ENCODE results near the gene CUX1.

Gene CUX1

GRCh38 chr7:102284399-102284798, 467.0 kb downstream of the CUX1 start:
- no peaks in the 10 kb centered on the region for H3K9me3 Mint-ChIP-seq
- H3K27me3 Mint-ChIP-seq = no peaks in the 10 kb centered on the region
- peaks cover 34 to 56% of the 10 kb centered on the region in 2 donors for H3K4me1 Mint-ChIP-seq
- H3K27ac Mint-ChIP-seq = peak overlapping the region; percentile 60
- DNase-seq (no peak), ATAC-seq (replicated peaks) (no peak)
- no peaks in the 10 kb centered on the region for H3K36me3 Mint-ChIP-seq
- H3K4me3 Mint-ChIP-seq = peak overlapping the region; percentile 68 to 76

GRCh38 chr7:102284891-102285539, 467.6 kb downstream of the CUX1 start:
- Mint-ChIP-seq H3K27me3 (no peaks in the 10 kb centered on the region), H3K27ac (peak overlapping the region; percentile 60), H3K4me3 (peak overlapping the region; percentile 68 to 76), H3K4me1 (peaks cover 32 to 56% of the 10 kb centered on the region in 2 donors), H3K9me3 (no peaks in the 10 kb centered on the region), H3K36me3 (no peaks in the 10 kb centered on the region)
- ATAC-seq (replicated peaks) (no peak), DNase-seq (no peak)

- Mint-ChIP-seq H3K4me1 (peaks cover 36 to 61% of the 10 kb centered on the region in 2 donors), H3K9me3 (no peaks in the 10 kb centered on the region)
- no peak for ATAC-seq (replicated peaks)
Measured at GRCh38 chr7:102285540-102286236, 468.3 kb downstream of the CUX1 start.

GRCh38 chr7:102286237-102287110, 469.0 kb downstream of the CUX1 start, which contains the start of gene SH2B2:
TSS of gene SH2B2 (plus strand) at chr7:102286868. CDS start at chr7:102300551, 13,683 bp downstream.
- ATAC-seq (replicated peaks) (peak; percentile 47 to 54), DNase-seq (peak; percentile 72)
- Mint-ChIP-seq H3K4me3 (peak within 1 kb of the TSS; percentile 81 to 84), H3K9me3 (no peaks in the 10 kb centered on the region), H3K27ac (peak within 1 kb of the TSS; percentile 86), H3K4me1 (peaks cover 41 to 69% of the 10 kb centered on the region in 2 donors), H3K27me3 (no peaks in the 10 kb centered on the region), H3K36me3 (peaks cover 0 to under 1% of the 10 kb centered on the region in 2 donors)

More at GRCh38 chr7:102285540-102286236, 468.3 kb downstream of the CUX1 start:
- Mint-ChIP-seq H3K27me3 (no peaks in the 10 kb centered on the region), H3K27ac (no peak overlapping the region), H3K4me3 (peak overlapping the region; percentile 76 to 84), H3K36me3 (no peaks in the 10 kb centered on the region)
- DNase-seq = no peak

GRCh38 chr7:102287111-102287980, 469.9 kb downstream of the CUX1 start:
- Mint-ChIP-seq H3K27me3 (no peaks in the 10 kb centered on the region), H3K4me1 (peaks cover 47 to 78% of the 10 kb centered on the region in 2 donors), H3K9me3 (no peaks in the 10 kb centered on the region), H3K27ac (peak overlapping the region; percentile 86), H3K36me3 (peaks cover 0 to 5% of the 10 kb centered on the region in 2 donors), H3K4me3 (peak overlapping the region; percentile 79 to 81)
- DNase-seq = no peak
- peak; percentile 31 for ATAC-seq (replicated peaks)

- DNase-seq (no peak), ATAC-seq (replicated peaks) (no peak)
- no peaks in the 10 kb centered on the region for H3K27me3 Mint-ChIP-seq
- H3K4me1 Mint-ChIP-seq = peaks cover 47 to 80% of the 10 kb centered on the region in 2 donors
- H3K9me3 Mint-ChIP-seq = no peaks in the 10 kb centered on the region
- H3K36me3 Mint-ChIP-seq = peaks cover 0 to 5% of the 10 kb centered on the region in 2 donors
- peak overlapping the region; percentile 51 for H3K27ac Mint-ChIP-seq
- H3K4me3 Mint-ChIP-seq = peak overlapping the region; percentile 79 to 81
Measured at GRCh38 chr7:102287981-102288278, 470.5 kb downstream of the CUX1 start.

- Mint-ChIP-seq H3K27ac (peak overlapping the region; percentile 93), H3K4me3 (peak overlapping the region; percentile 79 to 81), H3K27me3 (no peaks in the 10 kb centered on the region), H3K36me3 (peaks cover 0 to 5% of the 10 kb centered on the region in 2 donors), H3K9me3 (no peaks in the 10 kb centered on the region), H3K4me1 (peaks cover 44 to 79% of the 10 kb centered on the region in 2 donors)
- DNase-seq (no peak), ATAC-seq (replicated peaks) (no peak)
Measured at GRCh38 chr7:102288285-102288930, 471.0 kb downstream of the CUX1 start.

- ATAC-seq (replicated peaks) (peak; percentile 20 to 37), DNase-seq (peak; percentile 68)
- peak overlapping the region; percentile 79 to 81 for H3K4me3 Mint-ChIP-seq
- H3K27me3 Mint-ChIP-seq = no peaks in the 10 kb centered on the region
- H3K27ac Mint-ChIP-seq = peak overlapping the region; percentile 93
- no peaks in the 10 kb centered on the region for H3K9me3 Mint-ChIP-seq
- peaks cover 46 to 79% of the 10 kb centered on the region in 2 donors for H3K4me1 Mint-ChIP-seq
- peaks cover 0 to 5% of the 10 kb centered on the region in 2 donors for H3K36me3 Mint-ChIP-seq
Measured at GRCh38 chr7:102289057-102289456, 471.6 kb downstream of the CUX1 start.

- peak overlapping the region; percentile 43 for H3K27ac Mint-ChIP-seq
- peak; percentile 54 to 55 for ATAC-seq (replicated peaks)
- DNase-seq = peak; percentile 69
- no peaks in the 10 kb centered on the region for H3K9me3 Mint-ChIP-seq
- no peaks in the 10 kb centered on the region for H3K27me3 Mint-ChIP-seq
- peaks cover 4 to 15% of the 10 kb centered on the region in 2 donors for H3K36me3 Mint-ChIP-seq
- H3K4me1 Mint-ChIP-seq = peaks cover 54 to 79% of the 10 kb centered on the region in 2 donors
- peak overlapping the region; percentile 60 to 81 for H3K4me3 Mint-ChIP-seq
Measured at GRCh38 chr7:102291056-102291915, 473.9 kb downstream of the CUX1 start.

- no peaks in the 10 kb centered on the region for H3K9me3 Mint-ChIP-seq
- H3K36me3 Mint-ChIP-seq = peaks cover 6 to 19% of the 10 kb centered on the region in 2 donors
- peaks cover 56 to 84% of the 10 kb centered on the region in 2 donors for H3K4me1 Mint-ChIP-seq
- H3K27me3 Mint-ChIP-seq = no peaks in the 10 kb centered on the region
- DNase-seq (no peak), ATAC-seq (replicated peaks) (no peak)
- peak overlapping the region; percentile 60 to 81 for H3K4me3 Mint-ChIP-seq
- H3K27ac Mint-ChIP-seq = peak overlapping the region; percentile 43
Measured at GRCh38 chr7:102291916-102292267, 474.5 kb downstream of the CUX1 start.

- no peak overlapping the region for H3K4me3 Mint-ChIP-seq
- no peaks in the 10 kb centered on the region for H3K27me3 Mint-ChIP-seq
- peaks cover 62 to 91% of the 10 kb centered on the region in 2 donors for H3K4me1 Mint-ChIP-seq
- no peaks in the 10 kb centered on the region for H3K9me3 Mint-ChIP-seq
- ATAC-seq (replicated peaks) = no peak
- peak overlapping the region; percentile 25 for H3K27ac Mint-ChIP-seq
- DNase-seq = no peak
- peaks cover 10 to 28% of the 10 kb centered on the region in 2 donors for H3K36me3 Mint-ChIP-seq
Measured at GRCh38 chr7:102292813-102293798, 475.7 kb downstream of the CUX1 start.

Data from stimulated activated naive B cell treated with anti-CD40 and anti-IgM and Interleukin-4, amounts not matched to agents 10 μg/mL and 1 μg/mL and 100 μg/mL, for 72 hours (primary cell).